Measurements from ENCODE around the gene ALDH6A1. TPM values are rescaled to one million over a fixed set of nuclear protein-coding genes. Genes with fewer than 3 reads are reported as not detected.

Gene ALDH6A1
- total and polyA plus RNA-seq, 2 of the 13 experiments (the other 11 are each of a cell fraction or from before 2014, with no cell fraction given), result 26.9 to 49.9 TPM

DNA sequence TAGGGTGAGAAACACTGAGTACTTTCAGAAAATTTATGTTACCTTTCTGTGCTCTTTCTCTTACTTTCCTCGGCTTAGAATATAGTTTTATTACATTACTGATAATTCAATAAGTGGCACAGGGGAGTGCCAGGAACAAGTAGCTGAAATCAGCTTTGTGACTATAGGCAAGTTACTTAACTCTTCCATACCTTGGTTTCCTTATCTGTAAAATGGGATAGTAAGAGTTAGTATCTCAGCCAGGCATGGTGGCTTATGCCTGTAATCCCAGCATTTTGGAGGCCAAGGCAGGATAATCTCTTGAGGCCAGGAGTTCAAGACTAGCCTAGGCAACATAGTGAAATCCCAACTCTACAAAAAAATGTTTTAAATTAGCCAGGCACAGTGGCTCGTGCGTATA lies 49.7 kb downstream of the ALDH6A1 start:
- no peak overlapping the region for H2AFZ ChIP-seq (ENCODE audit: low read length)
- no peak overlapping the region for H3K4me2 ChIP-seq (ENCODE audit: low read depth, low read length)
- in situ Hi-C loops (cut with HindIII; ENCODE audit: extremely low pct_ligation_motif_present, low pct_unique_long_range_greater_than_20kb) (loop anchor here (25.0 kb wide), 1 partner anchor 297 kb away; no protein-coding TSS in a partner anchor), intact Hi-C loops (cut with micrococcal nuclease; ENCODE audit: unreplicated experiment) (no loop called here)
- no peaks in the 10 kb centered on the region for H3K27me3 ChIP-seq (ENCODE audit: control insufficient read depth in 1 of 2, insufficient read depth in 2 of 2, low read length in 2 of 2)
- TF ChIP-seq ZNF629 (CRISPR knock-in tag; conservative IDR thresholded peaks at IDR 0.05) (peak; percentile 58), PCBP2 (optimal IDR thresholded peaks at IDR 0.05; ENCODE audit: low read depth, low read length, poor library complexity, severe bottlenecking) (no peak)
- H4K20me1 ChIP-seq (ENCODE audit: insufficient read depth, low read length), result no peaks in the 10 kb centered on the region
- no peaks in the 10 kb centered on the region for H3K79me2 ChIP-seq (ENCODE audit: insufficient read depth, low read length)
- 91% methylated on average over 3 of the region's 3 CpGs for WGBS (ENCODE audit: low lambda C conversion rate)
- ChIA-PET CTCF (ENCODE audit: low intra/inter-chr PET ratio, low total read pairs) (no interaction called here), POLR2A (no interaction called here)
- no peak overlapping the region for H3K9ac ChIP-seq (ENCODE audit: insufficient read depth, low read depth, low read length)
- H3K4me1 ChIP-seq (ENCODE audit: insufficient read depth, low read length), result no peaks in the 10 kb centered on the region
- H3K36me3 ChIP-seq (replicated peaks in 1 of 2; ENCODE audit: control insufficient read depth in 1 of 2, insufficient read depth in 2 of 2, low read length in 2 of 2), result no peaks in the 10 kb centered on the region
- FAIRE-seq (no peak), DNase-seq (ENCODE audit: low spot score) (no peak), ATAC-seq (no peak)
- H3K27ac ChIP-seq (ENCODE audit: extremely low read length, insufficient read depth, low read length), result no peak overlapping the region
- no TSS peak for BruUV-seq (replicated peaks)
- H3K4me3 ChIP-seq (replicated peaks in 1 of 3; ENCODE audit: insufficient read depth in 1 of 3, low read depth in 2 of 3, low read length in 3 of 3), result no peak overlapping the region
- H3K9me3 ChIP-seq (ENCODE audit: low read length), result no peaks in the 10 kb centered on the region

DNA sequence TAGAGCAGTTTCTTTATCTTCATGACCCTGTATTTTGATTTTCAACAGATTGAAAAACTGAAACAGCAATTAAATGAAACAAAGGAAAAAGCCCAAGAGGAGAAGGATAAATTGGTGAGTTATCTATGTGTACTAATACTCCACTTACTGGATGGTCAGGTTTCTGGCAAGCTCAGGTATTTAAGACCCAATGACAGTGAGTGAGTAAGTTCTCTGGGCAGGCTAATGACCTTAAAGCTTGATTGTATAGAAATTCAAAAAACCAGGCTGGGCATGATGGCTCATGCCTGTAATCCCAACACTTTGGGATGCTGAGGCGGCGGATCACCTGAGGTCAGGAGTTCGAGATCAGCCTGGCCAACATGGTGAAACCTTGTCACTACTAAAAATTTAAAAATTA lies 55.1 kb downstream of the ALDH6A1 start:
- DNase-seq (ENCODE audit: low spot score) (no peak), FAIRE-seq (no peak), ATAC-seq (no peak)
- H3K36me3 ChIP-seq (replicated peaks in 1 of 2; ENCODE audit: control insufficient read depth in 1 of 2, insufficient read depth in 2 of 2, low read length in 2 of 2), result no peaks in the 10 kb centered on the region
- POLR2A ChIA-PET, result no interaction called here
- no peaks in the 10 kb centered on the region for H4K20me1 ChIP-seq (ENCODE audit: insufficient read depth, low read length)
- no peaks in the 10 kb centered on the region for H3K27me3 ChIP-seq (ENCODE audit: control insufficient read depth in 1 of 2, insufficient read depth in 2 of 2, low read length in 2 of 2)
- TF ChIP-seq, protein P1, sequence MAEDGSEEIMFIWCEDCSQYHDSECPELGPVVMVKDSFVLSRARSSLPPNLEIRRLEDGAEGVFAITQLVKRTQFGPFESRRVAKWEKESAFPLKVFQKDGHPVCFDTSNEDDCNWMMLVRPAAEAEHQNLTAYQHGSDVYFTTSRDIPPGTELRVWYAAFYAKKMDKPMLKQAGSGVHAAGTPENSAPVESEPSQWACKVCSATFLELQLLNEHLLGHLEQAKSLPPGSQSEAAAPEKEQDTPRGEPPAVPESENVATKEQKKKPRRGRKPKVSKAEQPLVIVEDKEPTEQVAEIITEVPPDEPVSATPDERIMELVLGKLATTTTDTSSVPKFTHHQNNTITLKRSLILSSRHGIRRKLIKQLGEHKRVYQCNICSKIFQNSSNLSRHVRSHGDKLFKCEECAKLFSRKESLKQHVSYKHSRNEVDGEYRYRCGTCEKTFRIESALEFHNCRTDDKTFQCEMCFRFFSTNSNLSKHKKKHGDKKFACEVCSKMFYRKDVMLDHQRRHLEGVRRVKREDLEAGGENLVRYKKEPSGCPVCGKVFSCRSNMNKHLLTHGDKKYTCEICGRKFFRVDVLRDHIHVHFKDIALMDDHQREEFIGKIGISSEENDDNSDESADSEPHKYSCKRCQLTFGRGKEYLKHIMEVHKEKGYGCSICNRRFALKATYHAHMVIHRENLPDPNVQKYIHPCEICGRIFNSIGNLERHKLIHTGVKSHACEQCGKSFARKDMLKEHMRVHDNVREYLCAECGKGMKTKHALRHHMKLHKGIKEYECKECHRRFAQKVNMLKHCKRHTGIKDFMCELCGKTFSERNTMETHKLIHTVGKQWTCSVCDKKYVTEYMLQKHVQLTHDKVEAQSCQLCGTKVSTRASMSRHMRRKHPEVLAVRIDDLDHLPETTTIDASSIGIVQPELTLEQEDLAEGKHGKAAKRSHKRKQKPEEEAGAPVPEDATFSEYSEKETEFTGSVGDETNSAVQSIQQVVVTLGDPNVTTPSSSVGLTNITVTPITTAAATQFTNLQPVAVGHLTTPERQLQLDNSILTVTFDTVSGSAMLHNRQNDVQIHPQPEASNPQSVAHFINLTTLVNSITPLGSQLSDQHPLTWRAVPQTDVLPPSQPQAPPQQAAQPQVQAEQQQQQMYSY (CRISPR knock-in tag; IDR thresholded peaks at IDR 0.05), result no peak
- no peak for TF ChIP-seq JUN (CRISPR knock-in tag; IDR thresholded peaks at IDR 0.05)
- no peak for TF ChIP-seq NFIB (CRISPR knock-in tag; IDR thresholded peaks at IDR 0.05; ENCODE audit: borderline replicate concordance)
- no peak overlapping the region for H3K9ac ChIP-seq (ENCODE audit: insufficient read depth, low read depth, low read length)
- no peak overlapping the region for H3K27ac ChIP-seq (ENCODE audit: extremely low read length, insufficient read depth, low read length)
- 96% methylated on average over 3 of the region's 3 CpGs for WGBS (ENCODE audit: low lambda C conversion rate)
- H3K79me2 ChIP-seq (ENCODE audit: insufficient read depth, low read length), result no peaks in the 10 kb centered on the region
- H2AFZ ChIP-seq (ENCODE audit: low read length), result no peak overlapping the region
- BruUV-seq (replicated peaks), result no TSS peak
- in situ Hi-C loops (cut with HindIII; ENCODE audit: extremely low pct_ligation_motif_present, low pct_unique_long_range_greater_than_20kb) (loop anchor here (25.0 kb wide), 1 partner anchor 292 kb away; no protein-coding TSS in a partner anchor), intact Hi-C loops (cut with micrococcal nuclease; ENCODE audit: unreplicated experiment) (no loop called here)
- H3K4me3 ChIP-seq (replicated peaks in 1 of 3; ENCODE audit: insufficient read depth in 1 of 3, low read depth in 2 of 3, low read length in 3 of 3), result no peak overlapping the region
- H3K9me3 ChIP-seq (ENCODE audit: low read length), result no peaks in the 10 kb centered on the region
- H3K4me2 ChIP-seq (ENCODE audit: low read depth, low read length), result no peak overlapping the region
- peaks cover 19% of the 10 kb centered on the region for H3K4me1 ChIP-seq (ENCODE audit: insufficient read depth, low read length)
- CTCF ChIA-PET (ENCODE audit: low intra/inter-chr PET ratio, low total read pairs), result no interaction called here

All from HepG2 (cell line).